ENCODE measurements around the gene RAB28. TPM values are rescaled to one million over a fixed set of nuclear protein-coding genes. Genes with fewer than 3 reads are reported as not detected.
A peak's percentile ranks its signal among the peaks of the same experiment; 100 is the strongest.

RAB28 gene
- total RNA-seq: 10 to 100 TPM; 15.6 to 16.7 TPM

- peak within 1 kb of the TSS; percentile 89 for H3K4me3 Mint-ChIP-seq
- H3K27me3 Mint-ChIP-seq (ENCODE audit: low read depth): peaks cover 3% of the 10 kb centered on the region
- intact Hi-C loops (cut with micrococcal nuclease): loop anchor here (1.0 to 2.0 kb wide), 5 partner anchors 19 to 1518 kb away; partner anchors contain the start of genes BOD1L1 and CPEB2
- H3K36me3 Mint-ChIP-seq (ENCODE audit: low read depth): no peaks in the 10 kb centered on the region
- H3K9me3 Mint-ChIP-seq: no peaks in the 10 kb centered on the region
- peak within 1 kb of the TSS; percentile 98 for H3K27ac Mint-ChIP-seq
- peak; percentile 92 for DNase-seq
- CTCF ChIA-PET: interaction anchor here (0.9 to 1.3 kb wide), 2 partner anchors 19 to 64 kb away, joined by 3 read pairs; no protein-coding TSS in a partner anchor
- H3K4me1 Mint-ChIP-seq (ENCODE audit: low read depth): peaks cover 25% of the 10 kb centered on the region
These were observed at the start of gene RAB28 for GRCh38 chr4:13484122-13484748. Gene RAB28, minus strand, starts transcription at chr4:13484340.

- Mint-ChIP-seq H3K27ac (no peak overlapping the region), H3K27me3 (ENCODE audit: low read depth) (peaks cover 87% of the 10 kb centered on the region), H3K36me3 (ENCODE audit: low read depth) (peaks cover 3% of the 10 kb centered on the region), H3K4me1 (ENCODE audit: low read depth) (peaks cover 33% of the 10 kb centered on the region), H3K9me3 (peaks cover 5% of the 10 kb centered on the region), H3K4me3 (no peak overlapping the region)
- DNase-seq: no peak
- CTCF ChIA-PET: interaction anchor here (2.5 kb wide), 1 partner anchor 12 kb away, joined by 9 read pairs; the partner anchor contains the start of gene NKX3-2
- intact Hi-C loops (cut with micrococcal nuclease): no loop called here
These were observed 47.5 kb upstream of the RAB28 start for GRCh38 chr4:13531625-13531998.

DNA sequence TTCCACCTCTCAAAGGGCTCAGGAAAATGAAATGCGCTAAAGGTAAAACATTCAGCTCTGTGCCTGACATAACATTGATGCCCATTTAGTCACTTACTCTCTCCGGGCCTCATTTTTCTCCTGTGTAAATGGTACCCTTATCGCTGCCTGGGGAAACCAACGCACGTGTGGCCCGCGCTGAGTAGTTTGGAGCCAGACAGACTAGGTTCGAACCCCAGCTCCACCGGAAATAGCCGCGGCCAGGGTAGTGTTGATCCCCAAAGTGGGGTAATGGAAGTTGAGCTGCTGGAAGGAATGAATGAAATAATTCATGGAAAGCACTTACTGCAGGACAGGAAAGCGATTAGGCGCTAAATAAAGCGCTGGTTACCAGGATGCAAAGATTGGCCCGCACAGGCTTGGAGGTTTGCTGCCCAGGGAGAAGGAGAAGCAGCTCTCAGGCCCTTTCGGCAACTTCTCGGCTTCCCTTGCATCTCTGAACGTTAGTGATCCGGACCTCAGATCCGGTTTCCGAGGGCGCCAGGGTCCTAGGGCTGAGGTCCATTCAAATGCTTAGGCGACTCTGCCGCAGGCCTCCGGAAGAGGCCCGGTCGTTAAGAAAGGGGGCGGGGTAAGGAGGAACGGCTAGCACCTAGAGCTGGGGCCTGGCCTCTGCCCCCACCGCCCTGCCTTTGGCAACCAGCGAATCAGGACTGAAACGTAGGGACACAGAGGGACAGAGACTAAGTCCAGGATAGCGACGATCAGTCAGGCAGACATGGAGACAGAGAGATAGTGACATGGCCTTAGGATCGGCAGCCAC, 46.9 kb upstream of the RAB28 start:
- peaks cover 5% of the 10 kb centered on the region for H3K9me3 Mint-ChIP-seq
- peaks cover 1% of the 10 kb centered on the region for H3K36me3 Mint-ChIP-seq (ENCODE audit: low read depth)
- no peak overlapping the region for H3K4me3 Mint-ChIP-seq
- no peak for DNase-seq
- peaks cover 87% of the 10 kb centered on the region for H3K27me3 Mint-ChIP-seq (ENCODE audit: low read depth)
- CTCF ChIA-PET: interaction anchor here (2.5 kb wide), 1 partner anchor 12 kb away, joined by 9 read pairs; the partner anchor contains the start of gene NKX3-2
- no peak overlapping the region for H3K27ac Mint-ChIP-seq
- intact Hi-C loops (cut with micrococcal nuclease): no loop called here
- H3K4me1 Mint-ChIP-seq (ENCODE audit: low read depth): peaks cover 33% of the 10 kb centered on the region

DNA sequence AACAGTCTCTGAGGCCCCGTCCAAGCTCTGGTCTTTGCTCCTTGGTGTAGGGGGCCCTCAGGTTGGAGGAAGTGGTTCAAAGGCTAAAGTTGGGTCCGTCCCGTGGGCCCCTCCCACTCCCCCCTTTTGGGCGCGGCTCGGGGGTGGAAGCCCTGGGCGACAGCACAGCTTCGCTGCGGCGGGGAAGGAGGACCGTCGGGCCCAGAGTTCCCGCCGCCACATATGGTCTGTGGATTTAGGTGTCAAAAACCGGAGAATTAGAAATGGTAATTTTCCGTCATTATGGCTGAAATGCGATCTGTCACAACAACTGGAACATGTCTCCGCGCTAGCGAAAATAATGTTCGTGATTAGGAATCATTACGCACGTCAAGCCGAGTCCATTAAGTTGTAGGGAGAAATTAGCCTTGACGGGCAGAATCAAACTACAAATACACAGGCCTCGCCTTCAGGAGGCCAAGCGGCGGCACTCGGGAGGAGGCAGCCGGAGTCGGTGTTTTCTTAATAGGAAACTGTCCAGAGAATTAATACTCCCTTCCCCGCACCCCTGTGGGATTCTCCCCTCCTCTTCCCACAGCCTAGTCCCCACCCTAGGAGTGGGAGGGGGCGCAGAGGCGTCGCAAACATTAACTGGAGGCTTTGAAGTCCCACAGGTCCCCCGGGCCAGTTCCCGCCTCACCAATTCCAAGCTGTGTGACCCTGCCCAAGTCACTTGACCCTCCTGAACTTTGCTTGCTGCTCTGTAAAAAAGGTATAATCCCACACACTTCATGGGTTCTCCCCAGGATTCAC, 45.2 kb upstream of the RAB28 start:
- Mint-ChIP-seq H3K27me3 (ENCODE audit: low read depth) (peaks cover 86% of the 10 kb centered on the region), H3K9me3 (peaks cover 9% of the 10 kb centered on the region), H3K4me1 (ENCODE audit: low read depth) (peaks cover 33% of the 10 kb centered on the region), H3K36me3 (ENCODE audit: low read depth) (peaks cover 4% of the 10 kb centered on the region), H3K27ac (no peak overlapping the region), H3K4me3 (peak overlapping the region; percentile 43)
- CTCF ChIA-PET: interaction anchor here (1.6 kb wide), 1 partner anchor 13 kb away, joined by 3 read pairs; no protein-coding TSS in a partner anchor
- intact Hi-C loops (cut with micrococcal nuclease): loop anchor here (5.0 kb wide), 1 partner anchor 1473 kb away; the partner anchor contains the start of gene CPEB2
- no peak for DNase-seq

GRCh38 chr4:13528821-13529127, 44.6 kb upstream of the RAB28 start:
- CTCF ChIA-PET: no interaction called here
- Mint-ChIP-seq H3K36me3 (ENCODE audit: low read depth) (peaks cover 8% of the 10 kb centered on the region), H3K27me3 (ENCODE audit: low read depth) (peaks cover 86% of the 10 kb centered on the region), H3K9me3 (peaks cover 14% of the 10 kb centered on the region), H3K4me1 (ENCODE audit: low read depth) (peaks cover 33% of the 10 kb centered on the region), H3K4me3 (peak overlapping the region; percentile 43), H3K27ac (no peak overlapping the region)
- intact Hi-C loops (cut with micrococcal nuclease): loop anchor here (1.0 to 5.0 kb wide), 4 partner anchors 13 to 1474 kb away; partner anchors contain the start of genes CPEB2 and RAB28
- no peak for DNase-seq

DNA sequence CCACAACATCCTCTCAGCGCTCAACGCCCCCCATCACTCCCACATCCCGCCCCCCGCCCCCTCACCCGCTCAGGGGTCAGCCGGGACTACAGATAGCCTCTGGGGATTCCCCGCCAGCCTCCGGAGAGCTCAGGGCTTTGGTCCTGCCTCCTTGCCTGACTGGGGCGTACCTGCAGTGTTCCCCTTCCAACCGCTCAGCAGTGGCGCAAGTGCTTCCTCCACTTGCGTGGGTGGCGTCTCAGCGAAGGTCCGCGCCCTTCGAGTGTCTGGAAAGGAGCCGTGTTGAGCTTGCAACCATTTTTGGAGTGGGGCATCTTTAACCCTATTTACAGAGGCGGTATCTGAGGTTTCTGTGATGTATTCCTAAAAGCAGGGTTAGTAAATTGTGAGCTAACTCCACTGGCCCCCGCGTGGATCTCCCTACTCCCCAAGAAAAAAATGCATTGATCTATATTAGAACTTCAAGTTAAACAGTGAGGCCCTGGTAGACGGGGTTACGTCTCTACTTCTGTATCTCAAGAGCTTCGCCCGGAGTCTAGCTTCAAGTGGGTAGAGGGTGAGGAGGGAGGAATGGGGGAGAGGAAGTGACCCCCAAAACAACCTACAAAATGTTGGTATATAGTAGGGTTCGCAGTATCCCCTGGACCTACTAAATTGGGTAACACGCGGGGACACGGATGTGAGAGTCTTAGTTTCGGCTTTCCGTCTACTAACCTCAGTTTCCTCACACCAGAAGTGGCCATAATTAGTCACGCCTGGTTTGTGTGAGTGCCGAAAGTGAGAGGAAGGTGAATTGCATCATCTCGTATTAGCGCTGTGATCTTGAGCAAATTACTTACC, 44.1 kb upstream of the RAB28 start:
- H3K4me3 Mint-ChIP-seq: peak overlapping the region; percentile 43
- DNase-seq: peak; percentile 57
- peaks cover 14% of the 10 kb centered on the region for H3K9me3 Mint-ChIP-seq
- peaks cover 85% of the 10 kb centered on the region for H3K27me3 Mint-ChIP-seq (ENCODE audit: low read depth)
- intact Hi-C loops (cut with micrococcal nuclease): loop anchor here (1.0 to 5.0 kb wide), 4 partner anchors 13 to 1474 kb away; partner anchors contain the start of genes CPEB2 and RAB28
- no peak overlapping the region for H3K27ac Mint-ChIP-seq
- H3K4me1 Mint-ChIP-seq (ENCODE audit: low read depth): peaks cover 35% of the 10 kb centered on the region
- peaks cover 8% of the 10 kb centered on the region for H3K36me3 Mint-ChIP-seq (ENCODE audit: low read depth)
- CTCF ChIA-PET: interaction anchor here (3.1 kb wide), 1 partner anchor 13 kb away, joined by 13 read pairs; no protein-coding TSS in a partner anchor

DNA sequence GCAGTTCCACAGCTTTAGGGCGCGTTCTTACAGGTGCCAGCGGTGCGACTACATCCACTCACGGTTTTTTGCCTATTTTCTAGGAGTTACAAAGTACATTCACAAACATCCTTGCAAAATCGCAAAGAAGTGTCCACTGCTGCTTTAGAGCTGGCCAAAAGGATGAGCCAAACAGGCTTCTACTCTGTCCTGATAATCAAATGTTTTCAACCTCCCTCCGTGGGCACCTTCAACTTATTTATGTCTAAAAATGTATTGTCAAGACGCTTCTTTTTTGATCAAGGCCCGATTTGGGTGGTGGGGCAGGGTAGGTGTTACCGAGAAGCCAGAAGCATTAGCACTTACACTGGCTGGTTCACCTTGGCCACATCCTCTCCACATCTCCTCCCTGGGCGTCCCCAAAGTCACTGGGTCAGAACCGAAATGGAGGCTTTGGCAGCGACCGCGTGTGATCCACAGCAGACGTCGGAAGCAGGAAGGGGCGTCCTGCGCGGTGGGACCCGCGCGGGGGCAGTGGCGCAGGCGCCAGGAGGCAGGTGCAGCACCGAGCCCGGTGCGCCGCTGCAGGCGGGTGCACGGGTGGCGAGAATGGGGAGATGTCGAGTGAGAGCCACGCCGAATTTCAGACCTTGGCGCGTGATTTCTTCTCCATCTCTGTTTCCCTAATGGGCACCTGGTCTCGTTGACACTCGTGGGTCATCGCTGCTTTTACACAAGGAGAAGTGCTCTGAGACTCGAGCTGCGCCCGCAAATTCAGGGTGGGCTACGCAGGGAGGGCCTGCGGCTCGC, 43.2 kb upstream of the RAB28 start:
- Mint-ChIP-seq H3K4me3 (peak overlapping the region; percentile 36), H3K9me3 (peaks cover 14% of the 10 kb centered on the region), H3K27ac (no peak overlapping the region), H3K36me3 (ENCODE audit: low read depth) (peaks cover 8% of the 10 kb centered on the region), H3K27me3 (ENCODE audit: low read depth) (peaks cover 89% of the 10 kb centered on the region), H3K4me1 (ENCODE audit: low read depth) (peaks cover 43% of the 10 kb centered on the region)
- DNase-seq: no peak
- intact Hi-C loops (cut with micrococcal nuclease): loop anchor here (5.0 kb wide), 1 partner anchor 1475 kb away; the partner anchor contains the start of gene CPEB2
- CTCF ChIA-PET: interaction anchor here (3.1 kb wide), 1 partner anchor 14 kb away, joined by 13 read pairs; no protein-coding TSS in a partner anchor

GRCh38 chr4:13526658-13527057, 42.5 kb upstream of the RAB28 start:
- intact Hi-C loops (cut with micrococcal nuclease): loop anchor here (5.0 kb wide), 1 partner anchor 1476 kb away; the partner anchor contains the start of gene CPEB2
- Mint-ChIP-seq H3K4me1 (ENCODE audit: low read depth) (peaks cover 43% of the 10 kb centered on the region), H3K4me3 (no peak overlapping the region), H3K36me3 (ENCODE audit: low read depth) (peaks cover 8% of the 10 kb centered on the region), H3K27me3 (ENCODE audit: low read depth) (peaks cover 92% of the 10 kb centered on the region), H3K27ac (no peak overlapping the region), H3K9me3 (peaks cover 14% of the 10 kb centered on the region)
- no peak for DNase-seq
- CTCF ChIA-PET: interaction anchor here (3.1 kb wide), 1 partner anchor 15 kb away, joined by 13 read pairs; no protein-coding TSS in a partner anchor

GRCh38 chr4:13525606-13526281, 41.6 kb upstream of the RAB28 start:
- H3K9me3 Mint-ChIP-seq: peaks cover 14% of the 10 kb centered on the region
- peaks cover 89% of the 10 kb centered on the region for H3K27me3 Mint-ChIP-seq (ENCODE audit: low read depth)
- no peak for DNase-seq
- no peak overlapping the region for H3K4me3 Mint-ChIP-seq
- H3K27ac Mint-ChIP-seq: no peak overlapping the region
- intact Hi-C loops (cut with micrococcal nuclease): loop anchor here (5.0 kb wide), 1 partner anchor 1477 kb away; the partner anchor contains the start of gene CPEB2
- peaks cover 8% of the 10 kb centered on the region for H3K36me3 Mint-ChIP-seq (ENCODE audit: low read depth)
- CTCF ChIA-PET: interaction anchor here (1.3 to 3.1 kb wide), 2 partner anchors 16 to 23 kb away, joined by 3 to 13 read pairs; no protein-coding TSS in a partner anchor
- peaks cover 35% of the 10 kb centered on the region for H3K4me1 Mint-ChIP-seq (ENCODE audit: low read depth)
